NCI-H524 treated with DMSO at 0.1 percent for 48 hours (cell line): Measurements from ENCODE around the gene GLIS2.
"Not testable (repeated sequence)": the region's sequence is repeated elsewhere in the genome, so short reads cannot be mapped to it uniquely, and the experiment has no call there.

ENCODE experiments used
- DNase-seq: peaks from one replicate; lab custom pipeline; 2025; lab: John Stamatoyannopoulos, UW

Gene GLIS2

GRCh38 chr16:4320571-4321137 lies 4.8 kb downstream of the GLIS2 start:
- DNase-seq: no peak

DNA sequence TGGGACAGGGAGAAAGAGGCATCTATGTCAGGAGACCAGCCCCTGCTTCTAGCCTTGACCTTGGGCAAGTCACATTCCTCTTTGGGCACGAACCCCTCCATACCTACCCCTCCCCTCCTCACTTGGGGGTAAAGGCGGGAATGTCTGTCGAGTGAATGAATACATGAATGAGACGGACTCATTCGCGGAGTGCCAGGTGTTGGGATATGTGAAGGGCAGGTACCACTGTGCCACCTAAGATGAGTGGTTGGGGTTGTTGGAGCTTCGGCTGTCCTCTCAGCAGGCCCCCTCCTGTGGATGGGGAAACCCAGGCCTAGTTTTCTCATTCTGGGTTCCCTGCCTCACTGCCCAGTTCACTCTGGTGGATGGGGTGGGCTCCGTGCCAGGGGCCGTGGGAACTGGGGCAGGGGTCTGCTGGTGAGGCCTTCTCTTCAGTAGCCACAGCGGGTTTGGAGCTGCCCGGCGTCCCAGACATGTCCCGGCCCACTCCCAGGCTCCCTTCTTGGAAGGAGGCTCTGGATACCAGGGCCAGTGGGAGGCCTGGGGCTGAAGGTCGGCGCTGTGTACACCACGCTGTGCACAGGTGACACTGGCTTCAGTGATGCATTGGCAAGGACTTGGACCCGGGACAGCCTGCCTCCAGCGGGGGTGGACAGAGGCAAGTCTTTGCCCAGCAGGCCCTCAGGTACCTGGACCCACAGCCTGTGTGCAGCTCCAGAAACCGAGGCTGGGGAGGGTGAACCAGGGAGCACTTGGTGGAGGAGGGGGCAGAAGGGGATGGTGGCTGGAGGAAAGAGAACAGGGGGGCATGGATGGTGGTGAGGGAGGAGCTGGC lies 5.6 kb downstream of the GLIS2 start:
- no peak for DNase-seq

DNA sequence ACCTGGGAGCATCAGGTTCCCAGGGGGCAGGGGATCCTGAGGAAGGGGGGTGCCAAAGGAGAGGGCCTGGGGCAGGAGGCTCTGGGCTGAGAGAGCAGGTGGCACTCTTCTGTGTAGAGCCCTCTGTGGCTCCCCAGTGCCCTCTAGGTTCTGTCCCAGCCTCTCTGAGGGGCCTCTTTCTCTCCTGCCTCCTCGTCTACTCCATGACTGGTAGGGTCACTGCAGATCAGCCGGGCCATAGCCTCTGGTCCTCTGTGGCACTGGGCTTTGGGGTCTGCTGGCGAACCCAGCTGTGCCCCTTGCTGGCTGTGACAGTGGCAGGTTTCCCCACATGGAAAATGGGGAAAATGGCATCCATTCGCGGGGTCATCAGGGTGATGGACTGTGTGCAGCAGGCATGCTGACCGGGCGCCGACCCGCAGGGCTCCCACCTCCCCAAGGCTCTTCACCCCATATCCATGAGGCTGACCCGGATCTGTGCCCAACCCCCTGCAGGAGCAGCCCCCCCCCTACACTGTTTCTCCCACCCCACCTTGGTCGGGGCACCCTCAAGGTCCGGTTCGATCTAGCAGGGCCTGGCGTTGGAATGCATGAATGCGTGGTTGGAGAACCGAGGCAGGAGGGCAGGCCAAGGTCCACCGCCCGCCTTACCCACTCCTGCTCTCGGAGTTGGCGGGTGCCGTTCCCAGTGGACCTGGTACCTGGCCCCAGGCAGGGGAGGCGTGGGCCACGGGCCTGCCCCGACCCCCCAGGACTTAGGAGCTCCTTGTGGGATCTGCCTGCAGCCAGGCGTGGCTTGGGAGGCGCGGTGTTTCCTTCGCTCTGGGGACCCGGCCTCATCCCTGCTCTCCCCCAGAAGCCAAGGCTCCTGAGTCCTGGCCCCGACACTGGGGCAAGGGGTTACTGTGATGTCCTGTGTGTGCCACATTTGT lies 6.5 kb downstream of the GLIS2 start:
- DNase-seq: no peak

DNA sequence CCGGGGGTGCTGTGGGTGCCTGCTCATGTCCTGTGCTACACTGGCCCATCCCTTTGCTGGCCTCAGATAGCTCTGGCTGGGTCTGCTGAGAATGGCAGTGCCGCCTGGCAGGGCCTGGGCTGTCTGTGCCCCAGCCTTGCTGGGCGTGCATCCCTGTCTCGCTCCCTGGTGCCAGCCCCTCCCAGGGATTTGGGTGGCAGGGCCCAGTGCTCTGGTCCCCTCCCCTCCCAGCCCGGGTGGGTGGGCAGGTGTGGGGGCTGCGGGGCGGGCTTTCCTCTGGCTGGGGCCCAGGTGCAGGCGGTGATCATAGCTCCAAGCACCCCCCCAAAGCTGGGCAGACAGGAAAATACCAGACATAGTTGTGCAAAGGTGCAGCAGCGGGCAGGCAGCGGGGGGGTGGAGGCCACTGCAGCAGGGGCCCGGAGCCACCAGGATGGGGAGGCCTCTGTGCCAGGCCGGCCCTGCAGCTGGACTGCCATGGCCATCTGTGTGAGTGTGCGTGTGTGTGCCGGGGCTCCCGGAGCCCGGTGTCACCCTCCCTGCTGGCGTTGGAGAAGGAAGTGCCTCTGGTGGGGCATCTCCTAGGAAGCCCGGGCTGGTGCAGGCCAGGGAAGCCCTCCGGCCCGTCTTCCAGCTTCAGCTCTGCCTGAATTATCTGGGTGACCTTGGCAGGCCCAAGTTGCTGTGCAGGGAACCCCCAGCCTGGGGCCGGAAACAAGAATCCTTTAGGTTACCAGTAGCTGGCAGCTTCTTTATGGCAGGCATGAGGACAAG lies 7.4 kb downstream of the GLIS2 start:
- DNase-seq: no peak

DNA sequence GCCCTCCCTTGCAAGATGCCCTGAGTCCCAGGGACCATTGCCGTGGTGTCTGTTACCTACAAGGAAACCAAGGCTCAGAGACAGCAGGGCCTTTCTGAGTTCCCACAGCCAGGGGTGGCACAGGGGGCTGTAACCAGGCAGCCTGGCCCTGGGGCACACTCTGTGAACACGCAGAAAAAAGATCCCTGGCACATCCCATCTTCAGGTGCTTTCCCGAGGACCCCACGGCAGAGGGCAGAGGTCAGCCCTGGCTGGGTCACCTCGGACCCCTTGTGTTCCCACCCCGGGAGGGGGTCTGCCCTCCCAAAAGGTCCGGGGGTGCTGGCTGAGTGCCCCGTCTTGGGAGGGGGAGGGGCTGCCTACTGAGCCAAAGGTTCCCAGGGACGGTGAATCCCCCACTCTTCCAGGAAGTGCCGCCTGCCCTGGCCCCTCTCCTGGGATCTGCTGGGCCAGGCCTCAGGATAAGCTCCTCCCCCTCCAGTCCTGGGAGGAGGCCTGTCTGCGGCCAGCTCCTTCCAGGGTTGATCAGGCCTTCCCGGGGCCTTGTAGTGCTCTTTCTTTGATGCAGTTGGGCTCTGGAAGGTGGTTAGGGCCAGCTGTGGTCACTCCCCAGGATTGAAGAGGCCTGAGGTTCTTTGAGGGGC lies 8.1 kb downstream of the GLIS2 start:
- DNase-seq: no peak

DNA sequence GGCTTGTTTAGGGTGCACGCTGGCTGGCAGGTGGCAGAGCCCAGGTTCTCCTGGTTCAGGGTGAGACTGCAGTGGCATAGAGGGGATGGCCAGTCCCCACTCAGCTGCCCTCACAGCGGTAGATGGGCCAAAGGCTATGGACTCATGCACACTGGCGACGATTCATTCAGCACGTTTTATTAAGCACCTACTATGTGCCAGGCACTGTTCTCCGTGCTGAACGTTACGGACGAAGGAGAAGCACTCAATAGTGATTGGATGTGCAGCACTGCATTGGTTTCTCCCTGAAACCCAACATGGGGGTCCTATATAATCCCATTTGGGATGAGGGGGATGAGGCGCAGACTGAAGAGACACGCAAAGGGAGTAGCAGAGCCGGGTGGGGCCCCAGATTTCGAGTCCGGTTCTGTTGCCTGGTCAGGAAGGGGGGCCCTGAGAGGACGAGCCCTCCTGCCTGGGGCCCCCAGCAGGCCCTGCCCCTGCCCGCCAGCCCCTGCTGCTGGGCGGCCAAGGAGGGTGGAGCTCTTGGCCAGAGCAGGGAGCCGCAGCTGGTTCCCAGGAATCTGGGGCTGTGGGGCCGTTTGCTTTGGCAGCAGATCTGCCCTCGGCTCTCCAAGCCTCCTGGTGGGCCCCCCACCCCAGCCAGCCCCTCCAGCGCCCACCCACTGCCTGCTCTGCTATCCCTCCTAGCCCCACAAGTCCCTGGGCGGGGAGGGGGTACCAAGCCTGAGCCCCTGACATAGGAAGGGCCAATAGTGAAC lies 8.8 kb downstream of the GLIS2 start:
- no peak for DNase-seq

GRCh38 chr16:4325253-4325758 lies 9.4 kb downstream of the GLIS2 start:
- DNase-seq: no peak

GRCh38 chr16:4327386-4328045 lies 11.6 kb downstream of the GLIS2 start:
- DNase-seq: no peak

DNA sequence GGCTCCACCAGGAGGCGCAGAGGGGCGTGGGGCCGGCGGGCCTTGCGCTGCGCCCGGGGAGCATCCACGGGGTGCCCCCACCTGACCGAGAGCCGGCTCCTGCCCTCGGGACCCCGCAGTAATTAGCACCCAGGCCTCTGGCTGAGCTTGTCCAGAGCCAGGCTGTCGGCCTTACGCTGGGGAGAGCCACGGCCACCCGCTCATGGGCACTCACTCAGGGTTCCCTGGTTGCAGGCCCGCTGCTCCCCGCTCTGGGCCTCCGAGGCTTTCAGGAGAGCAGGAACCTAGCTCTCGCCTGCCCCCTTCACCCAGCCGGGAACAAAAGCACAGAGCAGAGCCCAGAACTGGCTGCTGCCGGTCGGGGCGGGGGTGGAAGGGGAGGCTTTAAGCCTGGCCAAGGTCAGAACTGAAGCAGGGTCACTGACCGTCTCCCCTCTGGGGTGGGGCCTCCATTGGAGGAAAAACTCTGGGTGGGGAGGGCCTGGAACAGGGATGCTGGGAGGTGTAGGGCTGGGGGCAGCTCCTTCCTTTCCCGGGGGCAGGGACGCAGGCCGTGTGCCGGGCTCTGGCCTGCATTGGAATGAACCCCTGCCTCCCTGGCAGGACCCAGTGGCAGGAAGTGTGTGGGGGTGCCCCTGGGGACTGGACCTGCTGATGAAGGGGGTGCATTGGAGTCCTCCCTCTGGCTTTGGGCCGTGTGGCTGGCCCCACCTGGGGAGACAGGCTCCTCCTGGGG lies 12.3 kb downstream of the GLIS2 start:
- DNase-seq: peak; percentile 40

DNA sequence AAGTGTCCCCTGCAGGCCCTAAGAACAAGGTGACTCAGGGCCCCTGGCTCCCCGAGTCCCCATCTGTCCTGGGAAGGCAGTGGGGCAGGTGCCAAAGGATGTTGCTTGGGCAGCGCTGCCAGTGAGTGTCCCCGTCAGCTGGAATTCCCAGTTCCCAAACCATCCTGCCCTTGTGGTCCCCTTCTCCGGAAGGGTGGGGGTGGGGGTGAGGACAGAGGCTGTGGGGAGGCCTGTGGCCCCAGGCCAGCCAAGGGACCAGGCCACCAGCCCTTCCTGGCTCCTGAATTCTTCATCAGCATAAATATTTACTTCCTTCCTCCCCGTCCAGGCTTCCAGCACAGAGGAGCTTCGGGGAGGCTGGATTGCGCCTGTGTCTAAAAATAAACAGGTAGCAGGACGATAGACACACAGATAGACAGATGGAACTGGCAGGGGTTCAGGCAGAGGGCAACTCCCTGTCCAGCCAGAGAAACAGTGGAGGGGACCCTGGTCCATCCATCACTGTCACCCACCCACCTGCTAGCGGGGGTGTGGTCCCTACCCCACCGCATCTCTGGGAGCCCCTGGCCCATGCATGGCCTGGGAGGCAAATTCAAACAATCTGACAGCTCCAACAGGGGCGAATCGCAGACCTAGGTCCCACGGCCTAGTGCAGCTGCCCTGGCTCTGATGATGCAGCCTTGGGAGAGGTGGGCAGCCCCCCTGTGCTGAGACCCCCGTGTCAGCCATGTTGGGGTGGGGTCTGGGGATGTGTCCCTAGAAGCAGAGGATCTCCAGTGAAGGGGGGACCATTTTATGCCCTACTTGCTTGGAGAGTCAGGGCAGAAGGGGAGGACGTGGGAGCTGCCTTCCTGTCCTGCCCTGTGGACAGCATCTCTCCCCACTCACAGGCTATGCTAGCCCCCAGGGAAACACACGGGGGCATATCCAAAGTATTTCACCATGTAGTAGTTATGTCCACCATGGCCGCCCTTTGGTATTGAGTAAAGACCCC lies 13.2 kb downstream of the GLIS2 start:
- DNase-seq: no peak

DNA sequence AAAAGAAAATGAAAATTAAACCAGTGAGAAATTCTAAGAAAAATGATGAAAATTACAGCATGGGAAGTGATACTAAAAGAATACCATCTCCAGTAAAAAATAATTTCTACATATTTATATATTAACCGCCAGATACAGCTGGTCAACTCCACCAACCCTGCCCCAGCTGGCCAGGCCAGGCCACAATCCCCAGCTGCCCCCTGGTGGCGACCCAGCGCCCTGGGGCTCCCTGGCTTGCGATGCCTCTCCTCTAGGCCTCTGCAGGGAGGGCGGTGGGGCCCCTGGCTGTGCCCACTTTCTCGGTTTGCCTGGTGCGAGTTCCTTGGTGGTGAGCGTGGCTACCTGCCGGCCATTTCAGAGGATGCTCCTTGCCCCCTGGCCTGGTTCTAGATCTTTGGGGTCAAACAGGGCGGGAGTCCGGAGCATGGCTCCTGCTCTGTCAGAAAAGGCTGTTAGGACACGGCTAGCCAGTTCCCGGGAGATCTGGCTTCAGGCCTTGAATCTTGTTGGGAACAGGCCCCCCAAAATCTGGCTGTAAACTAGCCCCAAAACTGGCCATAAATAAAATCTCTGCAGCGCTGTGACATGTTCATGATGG lies 14.5 kb downstream of the GLIS2 start:
- no peak for DNase-seq

DNA sequence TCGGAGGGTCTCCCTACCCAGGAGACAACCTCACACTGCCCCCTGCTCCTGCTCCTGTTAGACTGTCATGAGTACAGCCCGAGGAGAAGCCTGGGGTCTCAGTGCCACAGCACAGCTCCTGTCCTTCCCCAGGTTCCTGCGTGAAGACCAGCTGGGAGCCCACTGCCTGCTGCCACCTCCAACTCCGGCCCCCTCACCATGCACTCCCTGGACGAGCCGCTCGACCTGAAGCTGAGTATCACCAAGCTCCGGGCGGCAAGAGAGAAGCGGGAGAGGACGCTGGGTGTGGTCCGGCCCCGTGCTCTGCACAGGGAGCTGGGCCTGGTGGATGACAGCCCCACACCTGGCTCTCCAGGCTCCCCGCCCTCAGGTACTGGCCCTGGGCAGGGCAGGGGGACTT lies 16.2 kb downstream of the GLIS2 start:
- no peak for DNase-seq

DNA sequence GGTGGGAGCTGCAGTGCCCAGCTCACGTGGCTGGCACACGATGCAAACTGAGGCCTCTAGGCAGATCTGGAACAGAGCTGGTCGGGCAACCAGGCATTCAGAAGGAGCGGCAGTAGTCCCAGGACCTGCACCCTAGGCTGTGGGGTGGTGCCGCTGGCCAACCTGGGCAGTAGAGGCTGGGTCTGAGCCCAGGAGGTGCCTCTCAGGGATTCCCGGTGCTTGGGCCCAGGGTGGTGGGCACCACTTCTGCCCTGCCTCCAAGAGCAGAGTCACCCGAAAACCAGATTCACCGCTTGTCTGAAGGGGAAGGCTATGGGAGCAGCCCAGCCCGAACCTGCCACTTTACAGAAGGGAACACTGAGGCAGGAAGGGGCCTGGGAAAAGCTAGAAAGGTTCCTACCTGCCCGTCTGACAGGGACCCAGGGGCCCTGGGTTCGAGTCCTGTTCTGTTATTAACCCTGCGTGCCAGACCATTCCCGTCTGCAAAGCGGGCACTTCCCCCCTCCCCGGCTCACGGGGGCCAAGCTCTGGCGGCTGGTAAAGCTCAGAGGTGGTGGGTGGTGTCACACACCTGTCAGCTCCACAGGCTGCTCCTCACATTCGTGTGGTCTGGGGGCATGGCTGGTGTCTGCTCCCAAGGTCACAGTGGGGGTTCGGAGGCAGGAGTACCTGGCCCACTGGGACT lies 16.9 kb downstream of the GLIS2 start:
- no peak for DNase-seq

DNA sequence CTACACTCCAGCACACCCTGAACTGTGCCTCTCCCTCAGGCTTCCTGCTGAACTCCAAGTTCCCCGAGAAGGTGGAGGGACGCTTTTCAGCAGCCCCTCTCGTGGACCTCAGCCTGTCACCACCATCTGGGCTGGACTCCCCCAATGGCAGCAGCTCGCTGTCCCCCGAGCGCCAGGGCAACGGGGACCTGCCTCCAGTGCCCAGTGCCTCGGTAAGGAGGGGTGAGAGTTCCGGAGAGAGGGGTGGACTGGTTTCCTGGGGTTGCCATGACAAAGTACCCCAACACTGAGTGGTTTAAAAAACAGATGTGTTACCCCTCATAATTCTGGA lies 17.4 kb downstream of the GLIS2 start:
- no peak for DNase-seq

DNA sequence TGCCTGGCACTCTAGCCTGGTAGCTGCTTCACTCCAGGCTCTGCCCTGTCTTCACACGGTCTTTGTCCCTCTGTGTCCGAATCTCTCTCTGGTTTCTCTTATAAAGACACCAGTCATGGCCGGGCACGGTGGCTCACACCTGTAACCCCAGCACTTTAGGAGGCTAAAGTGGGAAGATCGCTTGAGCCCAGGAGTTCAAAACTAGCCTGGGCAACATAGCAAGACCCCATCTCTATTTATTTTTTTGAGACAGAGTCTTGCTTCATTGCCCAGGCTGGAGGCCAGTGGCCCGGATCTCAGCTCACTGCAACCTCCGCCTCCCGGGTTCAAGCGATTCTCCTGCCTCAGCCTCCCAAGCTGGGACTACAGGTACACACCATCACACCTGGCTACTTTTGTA lies 17.8 kb downstream of the GLIS2 start:
- not testable (repeated sequence) for DNase-seq

DNA sequence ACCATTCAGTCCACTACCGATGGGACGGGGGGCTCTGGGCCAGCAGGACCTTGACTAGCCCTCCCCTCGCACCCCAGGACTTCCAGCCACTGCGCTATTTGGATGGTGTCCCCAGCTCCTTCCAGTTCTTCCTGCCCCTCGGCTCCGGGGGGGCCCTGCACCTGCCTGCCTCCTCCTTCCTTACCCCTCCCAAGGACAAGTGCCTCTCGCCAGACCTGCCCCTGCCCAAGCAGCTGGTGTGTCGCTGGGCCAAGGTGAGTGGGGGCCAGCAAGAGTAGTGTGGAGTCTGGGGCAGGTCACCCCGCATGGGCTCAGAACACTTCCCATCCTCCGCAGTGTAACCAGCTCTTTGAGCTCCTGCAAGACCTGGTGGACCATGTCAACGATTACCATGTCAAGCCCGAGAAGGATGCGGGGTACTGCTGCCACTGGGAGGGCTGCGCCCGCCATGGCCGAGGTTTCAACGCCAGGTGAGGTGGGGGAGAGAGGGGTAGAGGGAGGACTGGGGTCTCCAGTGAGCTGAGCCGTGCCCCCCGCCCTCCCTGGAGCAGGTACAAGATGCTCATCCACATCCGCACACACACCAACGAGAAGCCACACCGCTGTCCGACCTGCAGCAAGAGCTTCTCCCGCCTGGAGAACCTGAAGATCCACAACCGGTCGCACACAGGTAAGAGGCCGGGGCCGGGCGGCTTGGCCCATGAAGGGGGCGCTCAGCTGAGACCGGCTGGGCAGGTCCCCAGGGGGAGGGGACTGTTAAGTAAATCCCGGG lies 19.0 kb downstream of the GLIS2 start:
- no peak for DNase-seq
